GM18498 (cell line): Measurements from ENCODE around the gene CAD.
"Not testable (repeated sequence)": the region's sequence is repeated elsewhere in the genome, so short reads cannot be mapped to it uniquely, and the experiment has no call there.

Experiments used
- ATAC-seq: cut with Tn5 transposase; IDR thresholded peaks from one replicate; pipeline ENCODE4 v1.9.1; 2021; ENCODE audit warnings: mild to moderate bottlenecking, moderate library complexity; ENCODE audit not compliant: unreplicated experiment

The CAD gene

DNA sequence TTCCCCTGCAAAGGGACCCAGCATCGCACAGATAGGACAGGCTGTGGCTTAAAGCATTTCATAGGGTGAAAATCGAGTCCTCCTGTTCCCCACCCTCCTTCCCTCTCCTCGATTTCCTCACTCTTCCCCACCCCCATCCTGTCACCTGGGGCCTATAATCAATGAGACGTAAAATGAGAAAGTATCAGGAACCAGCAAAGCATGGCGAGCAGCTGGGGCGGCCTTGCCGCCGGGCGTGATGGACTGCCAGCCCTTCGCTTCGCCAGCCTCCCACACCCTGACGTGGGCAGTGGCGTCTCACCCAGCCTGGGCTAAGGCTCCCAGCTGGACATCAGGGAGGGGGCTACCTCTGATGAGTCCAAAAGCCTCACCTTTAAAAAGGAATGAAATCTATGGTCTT is 34.6 kb downstream of the CAD start:
- ATAC-seq = no peak

GRCh38 chr2:27255187-27255586 is 38.0 kb downstream of the CAD start:
- no peak for ATAC-seq

- no peak for ATAC-seq
These were observed 38.5 kb downstream of the CAD start for GRCh38 chr2:27255660-27256059.

GRCh38 chr2:27256855-27257454 is 39.8 kb downstream of the CAD start:
- no peak for ATAC-seq

DNA sequence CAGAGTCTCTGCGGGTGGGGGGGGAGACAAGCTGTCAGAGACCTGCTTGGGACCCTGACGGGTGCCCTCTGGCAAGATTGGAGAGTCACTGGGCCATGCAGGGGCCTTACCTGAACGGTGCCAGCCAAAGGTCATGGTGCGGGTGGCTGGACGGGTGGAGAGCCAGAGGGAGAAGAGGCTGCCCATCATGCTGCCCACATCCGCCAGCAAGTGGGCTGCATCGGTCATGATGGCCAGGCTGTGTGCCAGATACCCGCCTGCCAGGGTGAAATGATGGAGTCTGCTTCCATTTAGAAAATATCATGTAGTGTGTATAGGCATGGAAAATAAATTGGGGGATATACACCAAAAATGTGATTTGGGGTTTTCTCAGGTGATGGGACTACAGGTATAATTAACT is 40.9 kb downstream of the CAD start:
- no peak for ATAC-seq

GRCh38 chr2:27261241-27261925 is 44.2 kb downstream of the CAD start:
- ATAC-seq = no peak

DNA sequence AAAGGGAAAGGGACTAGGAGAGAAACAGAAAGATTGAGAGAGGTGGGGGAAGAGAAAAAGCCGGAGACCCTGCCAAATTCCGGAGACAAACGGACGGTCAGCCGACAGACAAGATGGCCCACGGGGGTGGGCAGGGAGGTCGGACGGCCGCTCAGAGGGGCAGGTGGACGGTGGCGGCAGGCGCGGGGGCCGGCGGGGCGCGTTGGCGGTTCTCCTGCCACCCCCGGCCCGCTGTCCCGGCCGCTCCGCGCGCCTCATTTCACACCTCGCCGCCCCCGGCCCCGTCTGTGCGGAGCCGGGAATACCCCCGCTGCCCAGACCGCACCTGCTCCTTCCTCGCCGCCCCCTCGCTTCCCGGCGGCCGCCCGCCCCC is 44.7 kb downstream of the CAD start:
- ATAC-seq = no peak

GRCh38 chr2:27262379-27263286 is 45.5 kb downstream of the CAD start, which contains the start of gene SLC30A3:
SLC30A3 (minus strand) TSS chr2:27263047; CDS start chr2:27262906, 141 bp downstream.
- ATAC-seq = peak; percentile 59

GRCh38 chr2:27263287-27264252 is 46.4 kb downstream of the CAD start:
- ATAC-seq = no peak

DNA sequence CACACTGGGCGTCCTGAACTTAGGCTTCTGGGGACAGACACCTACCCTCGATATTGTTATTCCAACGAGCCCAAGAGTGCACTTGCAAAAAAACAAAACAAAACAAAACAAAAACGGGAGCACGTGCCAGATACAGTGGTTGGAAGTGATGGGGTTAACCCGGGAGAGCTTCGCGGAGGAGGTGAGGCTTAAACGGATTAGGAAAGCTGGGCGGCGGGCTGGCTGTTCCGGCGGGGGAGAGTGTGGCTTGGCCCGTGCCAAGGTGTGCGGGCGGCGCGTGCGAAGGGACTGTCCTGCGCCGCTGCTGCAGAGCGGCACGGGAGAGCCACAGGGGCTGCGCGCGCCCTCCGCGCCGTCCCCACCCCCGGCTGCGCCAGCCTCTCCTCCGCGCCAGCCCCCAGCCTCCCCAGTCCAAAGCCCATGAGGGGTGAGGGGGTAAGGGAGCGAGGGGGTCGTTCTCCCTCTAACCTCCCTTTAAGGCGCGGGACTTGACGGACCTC is 47.1 kb downstream of the CAD start:
- no peak for ATAC-seq

DNA sequence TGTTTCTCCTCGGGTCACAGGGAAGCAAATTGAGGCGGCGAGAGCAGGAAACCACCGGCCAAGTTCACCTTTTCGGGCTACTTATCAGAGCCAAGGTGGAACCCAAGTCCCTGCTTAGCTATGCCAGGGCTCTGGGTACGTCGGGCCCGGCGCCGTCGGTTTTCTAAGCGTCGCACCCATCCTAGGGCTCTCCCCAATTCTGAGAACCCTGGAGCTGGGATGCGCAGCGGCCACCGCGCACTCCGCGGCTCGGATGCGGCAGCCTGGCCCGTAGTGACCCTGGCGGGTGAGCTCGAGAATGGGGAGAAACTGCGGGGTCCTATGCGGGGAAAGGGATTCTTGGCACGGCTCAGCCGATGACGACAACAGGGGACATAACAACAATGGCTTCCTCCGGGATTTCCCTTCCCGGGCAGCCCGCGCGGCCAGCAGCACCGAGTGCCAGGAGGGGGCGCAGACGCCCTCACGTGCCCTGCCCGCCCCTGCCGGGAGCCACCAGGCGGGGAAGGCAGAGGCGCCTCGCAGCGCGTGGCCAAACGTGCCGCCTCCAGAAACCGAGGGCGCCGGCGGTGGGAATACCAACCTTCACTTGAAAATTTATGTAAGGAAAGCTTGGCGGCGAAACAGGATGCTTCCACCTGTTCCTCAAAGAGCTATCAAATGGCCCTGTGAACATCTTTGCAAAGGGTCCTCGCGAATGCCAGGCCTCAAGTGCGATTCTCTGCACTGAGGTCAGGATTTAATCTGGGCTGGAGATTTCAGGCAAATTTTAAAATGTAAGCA is 47.8 kb downstream of the CAD start:
- ATAC-seq = no peak

DNA sequence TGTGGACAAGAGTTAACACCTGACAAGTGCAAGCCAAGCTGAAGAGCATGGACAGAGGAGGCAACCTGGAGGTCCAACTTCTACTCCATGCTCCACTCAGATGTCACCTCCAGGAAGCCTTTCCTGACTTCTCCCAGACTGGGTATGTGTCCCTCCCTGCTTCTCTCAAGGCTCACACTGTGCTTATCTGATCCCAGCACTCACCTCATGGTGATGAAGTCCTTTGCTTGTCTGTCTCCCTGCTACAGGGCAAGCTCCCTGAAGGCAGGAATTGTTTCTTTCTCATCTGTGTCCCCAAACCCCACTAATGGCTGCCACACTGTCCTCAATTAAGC is 48.3 kb downstream of the CAD start:
- ATAC-seq = no peak

DNA sequence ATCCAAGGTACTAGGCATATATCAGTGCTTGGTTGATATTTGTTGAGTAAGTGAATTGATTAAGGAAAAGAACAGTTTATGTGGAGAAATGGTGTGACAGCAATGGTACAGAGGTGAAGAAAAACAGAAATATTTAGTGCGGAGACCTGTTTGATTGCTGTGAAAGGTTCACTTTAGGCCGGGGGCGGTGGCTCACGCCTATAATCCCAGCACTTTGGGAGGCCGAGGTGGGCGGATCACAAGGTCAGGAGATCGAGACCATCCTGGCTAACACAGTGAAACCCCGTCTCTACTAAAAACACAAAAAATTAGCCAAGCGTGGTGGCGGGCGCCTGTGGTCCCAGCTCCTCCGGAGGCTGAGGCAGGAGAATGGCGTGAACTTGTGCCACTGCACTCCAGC is 51.1 kb downstream of the CAD start:
- ATAC-seq = not testable (repeated sequence)

DNA sequence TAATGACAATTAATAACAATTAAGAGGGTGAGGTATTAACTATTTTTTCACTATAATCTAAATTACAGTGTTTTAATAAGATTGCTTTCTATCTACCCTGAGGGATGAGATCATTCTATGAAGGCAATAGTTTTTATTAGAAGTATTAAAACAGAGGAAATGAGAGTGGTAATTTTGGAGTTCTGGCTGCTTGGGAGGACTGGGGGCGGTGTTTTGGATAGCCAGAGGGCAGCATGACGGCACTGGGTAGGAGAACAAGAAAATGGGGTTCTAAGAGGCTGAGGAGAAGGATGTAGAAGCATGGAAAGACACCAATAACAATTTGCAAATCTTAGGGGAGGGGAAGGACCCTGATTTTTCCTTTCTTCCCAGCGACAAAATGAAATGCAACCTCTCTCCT is 53.0 kb downstream of the CAD start:
- ATAC-seq = no peak

GRCh38 chr2:27270670-27271069 is 53.5 kb downstream of the CAD start:
- ATAC-seq = no peak

GRCh38 chr2:27271631-27272340 is 54.6 kb downstream of the CAD start:
- ATAC-seq = no peak

GRCh38 chr2:27272537-27273522 is 55.7 kb downstream of the CAD start:
- ATAC-seq = not testable (repeated sequence)
